Measurements from ENCODE around the gene RAD1. TPM values are rescaled to one million over a fixed set of nuclear protein-coding genes. Genes with fewer than 3 reads are reported as not detected.

Gene RAD1
- total RNA-seq, 1 donor from 2014 or later, result 20.5 TPM

- no peak for DNase-seq (ENCODE audit: low read depth)
- TF ChIP-seq CTCF (conservative IDR thresholded peaks at IDR 0.05; ENCODE audit: low read depth, low read length), result no peak
These were observed 26.6 kb upstream of the RAD1 start for GRCh38 chr5:34941936-34942335.

GRCh38 chr5:34932947-34933346, 17.6 kb upstream of the RAD1 start:
- DNase-seq (ENCODE audit: low read depth), result no peak
- no peak overlapping the region for H3K4me3 ChIP-seq (ENCODE audit: low read depth, low read length)
- no peak for TF ChIP-seq CTCF (conservative IDR thresholded peaks at IDR 0.05; ENCODE audit: low read depth, low read length)

More at GRCh38 chr5:34941936-34942335, 26.6 kb upstream of the RAD1 start:
- H3K4me3 ChIP-seq (ENCODE audit: low read depth, low read length), result no peak overlapping the region

DNA sequence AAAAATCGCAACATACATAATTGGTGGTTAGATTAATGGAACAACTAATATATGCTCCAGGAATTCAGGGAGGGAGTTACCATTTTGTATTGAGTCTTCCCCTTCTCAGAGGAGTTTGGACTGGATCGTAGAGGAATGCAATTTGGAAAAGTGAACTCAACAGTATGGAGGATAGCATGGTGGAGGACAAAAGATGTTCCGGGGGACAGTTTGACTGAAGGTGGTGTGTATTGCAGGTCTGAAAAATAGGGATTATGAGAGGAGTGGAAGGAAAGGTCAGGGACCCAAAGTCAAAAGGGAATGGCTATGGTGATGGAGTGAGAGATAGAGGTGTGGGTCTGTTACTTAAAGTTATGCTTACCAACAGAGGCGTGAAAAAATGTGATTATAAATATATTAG, 15.6 kb upstream of the RAD1 start:
- peak overlapping the region; percentile 90 for H3K4me3 ChIP-seq (ENCODE audit: low read depth, low read length)
- no peak for TF ChIP-seq CTCF (conservative IDR thresholded peaks at IDR 0.05; ENCODE audit: low read depth, low read length)
- no peak for DNase-seq (ENCODE audit: low read depth)

DNA sequence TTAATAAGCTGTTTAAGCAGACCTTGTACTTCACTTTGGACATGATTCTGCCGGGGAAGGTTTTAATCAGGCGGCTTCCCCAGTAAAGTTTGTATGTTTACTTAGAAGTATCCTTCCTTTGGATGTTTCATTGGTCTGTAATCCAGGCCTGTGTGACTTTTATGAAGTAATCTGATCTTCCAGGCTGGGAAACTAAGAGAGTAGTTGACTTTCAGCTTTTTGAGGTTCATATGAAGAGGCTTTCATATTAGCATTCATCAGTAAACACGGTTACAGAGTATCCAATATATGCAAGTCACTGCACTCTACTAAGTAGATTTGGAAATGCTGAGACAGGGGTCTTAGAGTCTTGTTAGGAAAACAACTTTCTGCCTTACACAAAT, 15.1 kb upstream of the RAD1 start:
- DNase-seq (ENCODE audit: low read depth), result no peak
- no peak for TF ChIP-seq CTCF (conservative IDR thresholded peaks at IDR 0.05; ENCODE audit: low read depth, low read length)
- peak overlapping the region; percentile 90 for H3K4me3 ChIP-seq (ENCODE audit: low read depth, low read length)

- peak overlapping the region; percentile 90 for H3K4me3 ChIP-seq (ENCODE audit: low read depth, low read length)
- DNase-seq (ENCODE audit: low read depth), result peak; percentile 18
- no peak for TF ChIP-seq CTCF (conservative IDR thresholded peaks at IDR 0.05; ENCODE audit: low read depth, low read length)
These were observed 14.6 kb upstream of the RAD1 start for GRCh38 chr5:34929720-34930461.

GRCh38 chr5:34929134-34929719, 13.9 kb upstream of the RAD1 start, which contains the start of gene DNAJC21:
TSS of gene DNAJC21 (plus strand) at chr5:34929559. CDS start at chr5:34929820, 261 bp downstream.
- H3K4me3 ChIP-seq (ENCODE audit: low read depth, low read length), result peak within 1 kb of the TSS; percentile 90
- TF ChIP-seq CTCF (conservative IDR thresholded peaks at IDR 0.05; ENCODE audit: low read depth, low read length), result no peak
- peak; percentile 33 for DNase-seq (ENCODE audit: low read depth)

Data from epithelial cell of proximal tubule (primary cell).